Esophagus muscularis mucosa (tissue), 4 donors: Measurements from ENCODE around the gene SDK2. TPM values are rescaled to one million over a fixed set of nuclear protein-coding genes. Genes with fewer than 3 reads are reported as not detected.
A peak's percentile ranks its signal among the peaks of the same experiment; 100 is the strongest.

Experiments
- DNase-seq: peaks from one replicate; pipeline ENCODE4 v3.0.0-alpha.2; 2017; ENCODE audit errors: extremely low spot score
- H3K27ac ChIP-seq, 4 donors: fragments of 200-600 bp; sonication (generic); replicated peaks in 1 of 4; 1 replicate in 3 of 4; 2 replicates in 1 of 4; pipeline ENCODE4 v1.5.1; 2016 to 2019; ENCODE audit warnings: mild to moderate bottlenecking in 1 of 4
- H3K27me3 ChIP-seq, 4 donors: fragments of 200-600 bp; sonication (generic); one replicate each; pipeline versions ENCODE4 v1.5.1 to v1.6.0; 2016 to 2019
- H3K36me3 ChIP-seq, 4 donors: fragments of 200-600 bp; sonication (generic); one replicate each; pipeline ENCODE4 v1.5.1; 2016 to 2019
- H3K4me1 ChIP-seq, 4 donors: fragments of 200-600 bp; sonication (generic); one replicate each; pipeline ENCODE4 v1.5.1; 2016 to 2019
- H3K4me3 ChIP-seq, 4 donors: fragments of 200-600 bp; sonication (generic); 1 replicate in 2 of 4; 2 replicates in 2 of 4; pipeline ENCODE4 v1.5.1; 2016 to 2019; ENCODE audit warnings: mild to moderate bottlenecking in 4 of 4, moderate library complexity in 1 of 4
- H3K9me3 ChIP-seq, 4 donors: fragments of 200-600 bp; sonication (generic); 1 replicate in 3 of 4; 2 replicates in 1 of 4; pipeline ENCODE4 v1.5.1; 2016 to 2019
- EP300 ChIP-seq: sonication (generic); formaldehyde crosslinking; IDR thresholded peaks from one replicate; pipeline ENCODE4 v1.6.1; 2017; ENCODE audit warnings: antibody characterized with exemption
- POLR2A ChIP-seq: fragments of 450-650 bp; IDR thresholded peaks from one replicate; pipeline ENCODE4 v1.6.1; 2017; ENCODE audit warnings: antibody characterized with exemption, moderate library complexity, mild to moderate bottlenecking, low read depth
- POLR2AphosphoS5 ChIP-seq, 2 donors: sonication (generic); formaldehyde crosslinking; IDR thresholded peaks; one replicate each; pipeline ENCODE4 v1.6.1; 2017; ENCODE audit warnings: antibody characterized with exemption in 2 of 2
- whole genome bisulfite sequencing: methylation state at CpG from one replicate; pipeline ENCODE4 v1.1.5; 2018; 5-methylcytosine and 5-hydroxymethylcytosine counted together
- intact Hi-C: fragments of 100-400 bp; cut with DNase I; formaldehyde crosslinking; loops from one replicate; pipeline ENCODE4 v1.15.1; 2023
- total RNA-seq, 4 donors: library from RNA; depleted of rRNA; stranded (reverse); fragments of >200 nt; gene quantifications; one replicate each; pipeline versions ENCODE4 v1.1.0 to v1.2.1, GENCODE V29; 2016
- TF ChIP-seq, protein P1 (sequence below), 3 experiments: fragments of 200-600 bp in 2 of 3; fragments of 450-650 bp in 1 of 3; sonication (generic) in 2 of 3; IDR thresholded peaks; one replicate each; pipeline ENCODE4 v1.5.1; 2017 to 2019; ENCODE audit warnings: antibody characterized with exemption in 3 of 3, mild to moderate bottlenecking in 2 of 3, moderate library complexity in 1 of 3

Gene SDK2
- total RNA-seq, 4 donors from 2014 or later, result 0.42 to 2.0 (median 1.2) TPM

- Histone ChIP-seq H3K4me3 (no peak overlapping the region), H3K36me3 (no peaks in the 10 kb centered on the region), H3K27me3 (peaks cover 0 to 3% (median 0%) of the 10 kb centered on the region in 4 donors), H3K4me1 (peaks cover 0 to 12% (median 9%) of the 10 kb centered on the region in 4 donors), H3K27ac (no peak overlapping the region), H3K9me3 (no peaks in the 10 kb centered on the region)
- WGBS, result 94% methylated on average over 9 of the region's 9 CpGs
- no peak for TF ChIP-seq EP300
- no peak for TF ChIP-seq POLR2A
- intact Hi-C loops, result loop anchor here (10.0 kb wide), 1 partner anchor 534 kb away; no protein-coding TSS in a partner anchor
- DNase-seq, result no peak
These were observed 223.3 kb downstream of the SDK2 start for GRCh38 chr17:73420897-73421296.

DNA sequence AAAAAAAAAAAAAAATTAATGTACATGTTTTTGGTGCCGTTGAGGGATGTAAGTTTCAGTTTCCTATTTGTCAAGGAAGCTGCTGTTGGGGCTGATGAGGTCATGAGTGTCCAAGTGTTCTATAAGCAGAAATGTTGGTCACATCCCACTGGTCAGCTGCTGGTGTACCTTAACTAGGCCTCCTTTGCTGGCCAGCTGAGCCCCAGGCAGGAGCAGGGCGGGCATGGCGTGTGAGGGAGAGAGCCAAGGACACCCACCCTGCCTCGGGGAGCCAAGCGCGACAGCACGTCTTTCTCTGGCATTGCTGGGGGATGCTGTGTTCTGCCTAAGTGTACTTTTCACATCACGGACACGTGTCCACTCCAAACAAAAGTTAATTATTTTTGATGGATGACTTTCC, 224.4 kb downstream of the SDK2 start:
- Histone ChIP-seq H3K27me3 (peaks cover 0 to 3% (median 0%) of the 10 kb centered on the region in 4 donors), H3K36me3 (no peaks in the 10 kb centered on the region), H3K4me1 (peaks cover 0 to 12% (median 9%) of the 10 kb centered on the region in 4 donors), H3K9me3 (no peaks in the 10 kb centered on the region), H3K27ac (no peak overlapping the region), H3K4me3 (no peak overlapping the region)
- TF ChIP-seq EP300, result no peak
- peak in 1 of 2 donors; percentile 49 for TF ChIP-seq POLR2AphosphoS5 (IDR thresholded peaks at IDR 0.05)
- no peak for DNase-seq
- 44% methylated on average over 9 of the region's 9 CpGs for WGBS
- intact Hi-C loops, result loop anchor here (10.0 kb wide), 1 partner anchor 535 kb away; no protein-coding TSS in a partner anchor

DNA sequence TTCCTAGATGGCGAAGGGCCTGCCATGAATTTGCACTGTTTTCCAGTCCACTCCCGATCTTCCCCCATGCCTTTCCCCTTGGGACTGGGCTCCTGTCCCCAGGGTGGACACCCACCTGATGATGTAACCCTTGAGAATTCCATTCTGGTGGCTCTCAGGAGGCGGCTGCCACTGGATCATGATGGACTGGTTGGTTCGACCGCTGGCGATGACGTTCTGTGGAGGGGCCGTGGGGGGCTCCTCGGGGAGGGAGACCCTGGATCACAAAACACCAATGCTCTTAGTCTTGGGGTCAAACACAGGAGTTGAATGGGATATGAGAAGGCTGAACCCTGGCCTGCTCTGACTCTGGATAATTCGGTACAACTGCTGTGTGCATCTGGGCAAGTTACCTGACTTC, 225.2 kb downstream of the SDK2 start:
- TF ChIP-seq, protein P1, sequence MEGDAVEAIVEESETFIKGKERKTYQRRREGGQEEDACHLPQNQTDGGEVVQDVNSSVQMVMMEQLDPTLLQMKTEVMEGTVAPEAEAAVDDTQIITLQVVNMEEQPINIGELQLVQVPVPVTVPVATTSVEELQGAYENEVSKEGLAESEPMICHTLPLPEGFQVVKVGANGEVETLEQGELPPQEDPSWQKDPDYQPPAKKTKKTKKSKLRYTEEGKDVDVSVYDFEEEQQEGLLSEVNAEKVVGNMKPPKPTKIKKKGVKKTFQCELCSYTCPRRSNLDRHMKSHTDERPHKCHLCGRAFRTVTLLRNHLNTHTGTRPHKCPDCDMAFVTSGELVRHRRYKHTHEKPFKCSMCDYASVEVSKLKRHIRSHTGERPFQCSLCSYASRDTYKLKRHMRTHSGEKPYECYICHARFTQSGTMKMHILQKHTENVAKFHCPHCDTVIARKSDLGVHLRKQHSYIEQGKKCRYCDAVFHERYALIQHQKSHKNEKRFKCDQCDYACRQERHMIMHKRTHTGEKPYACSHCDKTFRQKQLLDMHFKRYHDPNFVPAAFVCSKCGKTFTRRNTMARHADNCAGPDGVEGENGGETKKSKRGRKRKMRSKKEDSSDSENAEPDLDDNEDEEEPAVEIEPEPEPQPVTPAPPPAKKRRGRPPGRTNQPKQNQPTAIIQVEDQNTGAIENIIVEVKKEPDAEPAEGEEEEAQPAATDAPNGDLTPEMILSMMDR (IDR thresholded peaks at IDR 0.05), result no peak
- TF ChIP-seq POLR2AphosphoS5 (IDR thresholded peaks at IDR 0.05), result no peak
- H3K4me1 ChIP-seq, result peaks cover 0 to 12% (median 9%) of the 10 kb centered on the region in 4 donors
- H3K36me3 ChIP-seq, result no peaks in the 10 kb centered on the region
- H3K4me3 ChIP-seq, result no peak overlapping the region
- H3K27ac ChIP-seq, result no peak overlapping the region
- 94% methylated on average over 9 of the region's 10 CpGs for WGBS
- intact Hi-C loops, result no loop called here
- H3K9me3 ChIP-seq, result no peaks in the 10 kb centered on the region
- no peak for DNase-seq
- H3K27me3 ChIP-seq, result peaks cover 0 to 3% (median 0%) of the 10 kb centered on the region in 4 donors

DNA sequence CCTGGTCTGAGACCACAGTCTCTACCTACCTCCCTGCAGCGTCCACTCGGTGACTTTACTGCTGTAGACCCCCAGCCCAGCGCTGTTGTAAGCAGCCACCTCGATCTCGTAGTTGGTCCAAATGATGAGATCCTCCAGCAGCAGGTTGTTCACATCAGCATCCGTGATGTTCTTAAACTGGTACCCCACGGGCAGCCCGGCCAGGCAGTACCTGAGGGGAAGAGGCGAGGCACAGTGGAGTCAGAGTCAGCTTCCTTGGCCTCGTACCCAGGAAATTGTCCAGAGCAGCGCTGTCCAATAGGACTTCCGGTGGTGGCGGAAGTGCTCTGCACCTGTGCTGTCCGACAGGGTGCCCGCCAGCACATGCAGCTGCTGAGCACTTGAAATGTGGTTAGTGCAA, 228.5 kb downstream of the SDK2 start:
- Histone ChIP-seq H3K27ac (no peak overlapping the region), H3K4me3 (no peak overlapping the region), H3K36me3 (no peaks in the 10 kb centered on the region), H3K9me3 (no peaks in the 10 kb centered on the region), H3K27me3 (peaks cover 0 to 3% (median 0%) of the 10 kb centered on the region in 4 donors), H3K4me1 (peaks cover 7 to 15% (median 12%) of the 10 kb centered on the region in 4 donors)
- intact Hi-C loops, result no loop called here
- WGBS, result 95% methylated on average over 15 of the region's 15 CpGs
- DNase-seq, result no peak
- TF ChIP-seq, protein P1 (IDR thresholded peaks at IDR 0.05), result no peak
- no peak for TF ChIP-seq POLR2AphosphoS5 (IDR thresholded peaks at IDR 0.05)
- TF ChIP-seq POLR2A, result no peak
- TF ChIP-seq EP300, result no peak

GRCh38 chr17:73414171-73414955, 229.9 kb downstream of the SDK2 start:
- intact Hi-C loops, result no loop called here
- no peak for DNase-seq
- peaks cover 0 to 18% (median 8%) of the 10 kb centered on the region in 4 donors for H3K4me1 ChIP-seq

More at GRCh38 chr17:73414171-73414955, 229.9 kb downstream of the SDK2 start:
- Histone ChIP-seq H3K4me3 (no peak overlapping the region), H3K36me3 (no peaks in the 10 kb centered on the region), H3K27me3 (no peaks in the 10 kb centered on the region), H3K9me3 (no peaks in the 10 kb centered on the region), H3K27ac (no peak overlapping the region)
- TF ChIP-seq, protein P1 (IDR thresholded peaks at IDR 0.05), result no peak
- no peak for TF ChIP-seq EP300
- no peak for TF ChIP-seq POLR2A
- TF ChIP-seq POLR2AphosphoS5 (IDR thresholded peaks at IDR 0.05), result no peak
- 89% methylated on average over 20 of the region's 20 CpGs for WGBS
